ENCODE measurements around the gene TECPR2. TPM values are rescaled to one million over a fixed set of nuclear protein-coding genes. Genes with fewer than 3 reads are reported as not detected.

Gene TECPR2
- total RNA-seq, 1 donor from 2014 or later, result 21.4 TPM

GRCh38 chr14:102506626-102506925 is 143.8 kb downstream of the TECPR2 start:
- TF ChIP-seq CTCF (IDR thresholded peaks at IDR 0.05), result no peak
- ATAC-seq, result no peak

GRCh38 chr14:102507081-102507856 is 144.5 kb downstream of the TECPR2 start:
- H3K4me1 ChIP-seq, result peaks cover 16% of the 10 kb centered on the region
- H3K36me3 ChIP-seq, result no peaks in the 10 kb centered on the region
- no peak for ATAC-seq
- TF ChIP-seq CTCF (IDR thresholded peaks at IDR 0.05), result no peak
- no peaks in the 10 kb centered on the region for H3K9me3 ChIP-seq
- no peaks in the 10 kb centered on the region for H3K27me3 ChIP-seq
- no peak overlapping the region for H3K4me3 ChIP-seq
- intact Hi-C loops (cut with DNase I), result no loop called here
- no peak overlapping the region for H3K27ac ChIP-seq
- DNase-seq, result peak; percentile 62

More at GRCh38 chr14:102506626-102506925, 143.8 kb downstream of the TECPR2 start:
- Histone ChIP-seq H3K4me1 (peaks cover 16% of the 10 kb centered on the region), H3K27ac (no peak overlapping the region), H3K36me3 (no peaks in the 10 kb centered on the region), H3K9me3 (no peaks in the 10 kb centered on the region), H3K27me3 (no peaks in the 10 kb centered on the region), H3K4me3 (no peak overlapping the region)
- DNase-seq, result no peak
- intact Hi-C loops (cut with DNase I), result no loop called here

GRCh38 chr14:102507857-102508312 is 145.1 kb downstream of the TECPR2 start:
- Histone ChIP-seq H3K27ac (no peak overlapping the region), H3K4me1 (peaks cover 16% of the 10 kb centered on the region), H3K27me3 (no peaks in the 10 kb centered on the region), H3K9me3 (no peaks in the 10 kb centered on the region), H3K4me3 (no peak overlapping the region), H3K36me3 (no peaks in the 10 kb centered on the region)
- peak; percentile 61 for DNase-seq
- TF ChIP-seq CTCF (IDR thresholded peaks at IDR 0.05), result no peak
- intact Hi-C loops (cut with DNase I), result no loop called here
- no peak for ATAC-seq

GRCh38 chr14:102508410-102508773 is 145.7 kb downstream of the TECPR2 start:
- ATAC-seq (peak; percentile 7), DNase-seq (peak; percentile 74)
- no peak for TF ChIP-seq CTCF (IDR thresholded peaks at IDR 0.05)
- Histone ChIP-seq H3K9me3 (no peaks in the 10 kb centered on the region), H3K36me3 (no peaks in the 10 kb centered on the region), H3K27ac (peak overlapping the region; percentile 76), H3K27me3 (no peaks in the 10 kb centered on the region), H3K4me3 (peak overlapping the region; percentile 57), H3K4me1 (peaks cover 16% of the 10 kb centered on the region)
- intact Hi-C loops (cut with DNase I), result no loop called here

- intact Hi-C loops (cut with DNase I), result no loop called here
- DNase-seq, result peak; percentile 86
- H3K27ac ChIP-seq, result peak overlapping the region; percentile 76
- H3K27me3 ChIP-seq, result no peaks in the 10 kb centered on the region
- peaks cover 16% of the 10 kb centered on the region for H3K4me1 ChIP-seq
- peak; percentile 30 for ATAC-seq
- no peak for TF ChIP-seq CTCF (IDR thresholded peaks at IDR 0.05)
- H3K9me3 ChIP-seq, result no peaks in the 10 kb centered on the region
- no peaks in the 10 kb centered on the region for H3K36me3 ChIP-seq
- H3K4me3 ChIP-seq, result peak overlapping the region; percentile 57
Observed at GRCh38 chr14:102508774-102509745, 146.3 kb downstream of the TECPR2 start.

Data from upper lobe of right lung (tissue), 1 donor.